GM06990 (cell line): ENCODE measurements around the gene UBE3D.
"Not testable (repeated sequence)": the region's sequence is repeated elsewhere in the genome, so short reads cannot be mapped to it uniquely, and the experiment has no call there.

Source experiments
- DNase-seq: peaks from one replicate; pipeline ENCODE4 v3.0.0-alpha.2; 2011; ENCODE audit not compliant: insufficient read length; ENCODE audit errors: extremely low read depth
- H3K27me3 ChIP-seq: replicated peaks from 2 replicates; pipeline ENCODE4 v1.6.0; 2011; ENCODE audit warnings: low read length; ENCODE audit not compliant: control insufficient read depth, insufficient read depth
- H3K36me3 ChIP-seq: 2 replicates; pipeline ENCODE4 v1.5.1; 2011; ENCODE audit warnings: low read length; ENCODE audit not compliant: control insufficient read depth, insufficient read depth
- H3K4me3 ChIP-seq: replicated peaks from 2 replicates; pipeline ENCODE4 v1.5.1; 2011; ENCODE audit warnings: low read depth, mild to moderate bottlenecking, control low read depth, low read length
- TF ChIP-seq, protein P1 (sequence below): IDR thresholded peaks from 2 replicates; pipeline ENCODE4 v1.5.1; 2011; ENCODE audit warnings: low read length, control low read depth, mild to moderate bottlenecking, inconsistent platforms; ENCODE audit not compliant: insufficient read depth, poor library complexity, severe bottlenecking

The UBE3D gene

DNA sequence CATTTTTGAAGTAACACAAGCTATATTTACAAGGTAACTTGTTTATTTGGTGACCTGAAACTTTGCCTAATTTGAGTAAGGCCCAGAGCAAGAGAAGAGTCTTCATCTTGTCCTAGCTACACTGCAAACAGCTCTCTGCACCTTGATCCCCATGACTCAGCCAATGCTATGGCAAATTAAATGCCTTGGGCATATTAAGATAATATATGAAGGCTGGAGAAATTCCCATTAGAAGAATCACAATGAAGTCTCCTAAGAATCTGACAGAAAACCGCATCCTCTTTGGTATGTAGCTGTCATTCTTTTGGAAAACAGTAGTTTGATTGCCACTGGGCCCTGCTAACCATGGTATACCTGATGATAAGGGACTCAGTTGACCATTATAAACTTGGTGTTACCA lies 204.5 kb downstream of the UBE3D start:
- Histone ChIP-seq H3K36me3 (no peaks in the 10 kb centered on the region), H3K27me3 (no peaks in the 10 kb centered on the region), H3K4me3 (no peak overlapping the region)
- DNase-seq = no peak
- TF ChIP-seq, protein P1, sequence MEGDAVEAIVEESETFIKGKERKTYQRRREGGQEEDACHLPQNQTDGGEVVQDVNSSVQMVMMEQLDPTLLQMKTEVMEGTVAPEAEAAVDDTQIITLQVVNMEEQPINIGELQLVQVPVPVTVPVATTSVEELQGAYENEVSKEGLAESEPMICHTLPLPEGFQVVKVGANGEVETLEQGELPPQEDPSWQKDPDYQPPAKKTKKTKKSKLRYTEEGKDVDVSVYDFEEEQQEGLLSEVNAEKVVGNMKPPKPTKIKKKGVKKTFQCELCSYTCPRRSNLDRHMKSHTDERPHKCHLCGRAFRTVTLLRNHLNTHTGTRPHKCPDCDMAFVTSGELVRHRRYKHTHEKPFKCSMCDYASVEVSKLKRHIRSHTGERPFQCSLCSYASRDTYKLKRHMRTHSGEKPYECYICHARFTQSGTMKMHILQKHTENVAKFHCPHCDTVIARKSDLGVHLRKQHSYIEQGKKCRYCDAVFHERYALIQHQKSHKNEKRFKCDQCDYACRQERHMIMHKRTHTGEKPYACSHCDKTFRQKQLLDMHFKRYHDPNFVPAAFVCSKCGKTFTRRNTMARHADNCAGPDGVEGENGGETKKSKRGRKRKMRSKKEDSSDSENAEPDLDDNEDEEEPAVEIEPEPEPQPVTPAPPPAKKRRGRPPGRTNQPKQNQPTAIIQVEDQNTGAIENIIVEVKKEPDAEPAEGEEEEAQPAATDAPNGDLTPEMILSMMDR = no peak

DNA sequence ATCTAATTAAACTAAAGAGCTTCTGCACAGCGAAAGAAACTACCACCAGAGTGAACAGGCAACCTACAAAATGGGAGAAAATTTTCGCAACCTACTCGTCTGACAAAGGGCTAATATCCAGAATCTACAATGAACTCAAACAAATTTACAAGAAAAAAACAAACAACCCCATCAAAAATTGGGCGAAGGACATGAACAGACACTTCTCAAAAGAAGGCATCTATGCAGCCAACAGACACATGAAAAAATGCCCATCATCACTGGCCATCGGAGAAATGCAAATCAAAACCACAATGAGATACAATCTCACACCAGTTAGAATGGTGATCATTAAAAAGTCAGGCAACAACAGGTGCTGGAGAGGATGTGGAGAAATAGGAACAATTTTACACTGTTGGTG lies 209.6 kb downstream of the UBE3D start:
- H3K4me3 ChIP-seq, DNase-seq, H3K36me3 ChIP-seq, H3K27me3 ChIP-seq: not testable (repeated sequence)

DNA sequence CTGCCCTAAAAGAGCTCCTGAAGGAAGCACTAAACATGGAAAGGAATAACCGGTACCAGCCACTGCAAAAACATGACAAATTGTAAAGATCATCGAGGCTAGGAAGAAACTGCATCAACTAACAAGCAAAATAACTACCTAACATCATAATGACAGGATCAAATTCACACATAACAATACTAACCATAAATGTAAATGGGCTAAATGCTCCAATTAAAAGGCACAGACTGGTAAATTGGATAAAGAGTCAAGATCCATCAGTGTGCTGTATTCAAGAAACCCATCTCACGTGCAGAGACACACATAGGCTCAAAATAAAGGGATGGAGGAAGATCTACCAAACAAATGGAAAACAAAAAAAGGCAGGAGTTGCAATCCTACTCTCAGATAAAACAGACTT lies 212.7 kb downstream of the UBE3D start:
- not testable (repeated sequence) for H3K36me3 ChIP-seq, H3K27me3 ChIP-seq, H3K4me3 ChIP-seq, DNase-seq

DNA sequence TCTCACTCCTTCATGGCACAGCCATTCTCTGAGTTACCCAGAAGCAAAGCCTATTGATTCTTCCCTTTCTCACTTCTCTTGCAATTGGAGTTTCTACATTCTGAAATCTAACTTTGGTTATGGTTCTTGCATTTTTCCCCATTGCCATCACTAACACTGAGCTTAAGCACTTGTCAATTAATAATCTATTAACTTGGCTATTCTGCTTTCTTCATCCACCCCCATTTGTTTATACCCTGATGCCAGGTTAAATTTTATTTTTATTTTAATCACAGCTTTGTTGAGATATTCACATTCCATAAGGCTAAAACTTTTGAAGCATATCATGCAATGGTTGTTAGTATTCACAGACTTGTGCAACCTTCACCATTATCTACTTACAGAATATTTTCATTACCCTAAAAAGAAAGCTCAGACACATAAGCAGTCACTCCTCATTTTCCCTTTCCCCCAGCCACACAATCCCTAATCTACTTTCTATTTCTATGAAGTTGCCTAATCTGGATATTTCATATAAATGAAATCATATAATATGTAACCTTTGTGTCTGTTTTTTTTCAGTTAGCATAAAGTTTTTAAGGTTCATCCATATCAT lies 222.3 kb downstream of the UBE3D start:
- no peak for DNase-seq
- TF ChIP-seq, protein P1 = no peak
- H3K27me3 ChIP-seq = no peaks in the 10 kb centered on the region
- H3K4me3 ChIP-seq = no peak overlapping the region
- H3K36me3 ChIP-seq = no peaks in the 10 kb centered on the region

DNA sequence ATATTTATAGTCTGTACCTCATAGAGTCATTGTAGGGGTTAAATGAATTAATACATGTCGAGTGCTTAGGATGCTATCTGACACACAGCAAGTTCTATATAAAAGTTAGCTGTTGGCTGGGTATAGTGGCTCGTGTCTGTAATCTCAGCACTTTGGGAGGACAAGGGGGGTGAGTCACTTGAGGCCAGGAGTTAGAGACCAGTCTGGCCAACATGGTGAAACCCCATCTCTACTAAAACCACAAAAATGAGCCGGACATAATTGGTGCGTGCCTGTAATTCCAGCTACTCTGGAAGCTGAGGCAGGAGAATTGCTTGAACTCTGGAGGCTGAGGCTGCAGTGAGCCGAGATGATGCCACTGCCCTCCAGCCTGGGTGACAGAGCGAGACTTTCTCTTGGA lies 222.9 kb downstream of the UBE3D start:
- TF ChIP-seq, protein P1 = no peak
- no peak for DNase-seq
- no peaks in the 10 kb centered on the region for H3K36me3 ChIP-seq
- H3K27me3 ChIP-seq = no peaks in the 10 kb centered on the region
- no peak overlapping the region for H3K4me3 ChIP-seq
